ENCODE results near the gene PLGRKT. TPM values are rescaled to one million over a fixed set of nuclear protein-coding genes. Genes with fewer than 3 reads are reported as not detected.

PLGRKT gene
- total and polyA plus RNA-seq, 2 donors (not counting 3 experiments of a cell fraction or from before 2014, with no cell fraction given): 3.8 to 21.2 TPM

GRCh38 chr9:5466766-5467165 lies 29.0 kb upstream of the PLGRKT start:
- H3K4me1 ChIP-seq (ENCODE audit: control insufficient read depth, extremely low read depth, insufficient read depth, low read length): no peaks in the 10 kb centered on the region
- intact Hi-C loops (cut with micrococcal nuclease) (loop anchor here (1.0 kb wide), 1 partner anchor 37 kb away; no protein-coding TSS in a partner anchor), dilution Hi-C loops (cut with MboI; ENCODE audit: extremely low pct_ligation_motif_present, low sequenced_read_pairs) (no loop called here)
- FAIRE-seq: no peak
- no TSS peak for BruUV-seq (replicated peaks)
- no peaks in the 10 kb centered on the region for H3K27me3 ChIP-seq (ENCODE audit: control insufficient read depth in 2 of 2, insufficient read depth in 2 of 2, low read length in 2 of 2)
- TF ChIP-seq MYC (IDR thresholded peaks at IDR 0.05; ENCODE audit: low read depth, low read length) (no peak), CTCF (IDR thresholded peaks at IDR 0.05; ENCODE audit: extremely low read depth in 1 of 2, insufficient read depth in 1 of 2, low read depth in 1 of 2, low read length in 2 of 2) (no peak), MAX (IDR thresholded peaks at IDR 0.05; ENCODE audit: insufficient read depth, insufficient read length) (no peak), POLR2A (IDR thresholded peaks at IDR 0.05; ENCODE audit: low read depth, low read length) (no peak), JUN (IDR thresholded peaks at IDR 0.05; ENCODE audit: borderline replicate concordance, insufficient read depth, insufficient read length, low read depth) (no peak), EZH2 (IDR thresholded peaks at IDR 0.05; ENCODE audit: borderline replicate concordance, low read depth, low read length, severe bottlenecking) (no peak), POLR2AphosphoS5 (IDR thresholded peaks at IDR 0.05; ENCODE audit: insufficient read depth, low read depth, low read length) (no peak), FOS (IDR thresholded peaks at IDR 0.05; ENCODE audit: borderline replicate concordance, insufficient read depth, low read length) (no peak), GATA2 (IDR thresholded peaks at IDR 0.05; ENCODE audit: insufficient read depth, insufficient read length, low read depth, low read length) (no peak)
- no peak overlapping the region for H3K4me2 ChIP-seq (ENCODE audit: insufficient read depth, low read length)
- H3K27ac ChIP-seq (ENCODE audit: insufficient read depth, low read depth, low read length): no peak overlapping the region
- H4K20me1 ChIP-seq (replicated peaks; ENCODE audit: control insufficient read depth, extremely low read depth, insufficient read depth, low read length): no peaks in the 10 kb centered on the region
- no peak overlapping the region for H2AFZ ChIP-seq (ENCODE audit: low read depth, low read length)
- ChIA-PET CTCF (interaction anchor here (0.6 to 1.2 kb wide), 3 partner anchors 13 to 280 kb away, joined by 3 to 4 read pairs (median 3); no protein-coding TSS in a partner anchor), POLR2A (no interaction called here)
- no peaks in the 10 kb centered on the region for H3K9me3 ChIP-seq (replicated peaks; ENCODE audit: control insufficient read depth, insufficient read depth, low read length)
- H3K79me2 ChIP-seq (ENCODE audit: control insufficient read depth, insufficient read depth, low read length): no peaks in the 10 kb centered on the region
- peaks cover 24 to 64% of the 10 kb centered on the region in 2 experiments for H3K36me3 ChIP-seq (ENCODE audit: control insufficient read depth in 2 of 2, extremely low read depth in 1 of 2, insufficient read depth in 2 of 2, low read length in 2 of 2)
- no peak overlapping the region for H3K4me3 ChIP-seq (replicated peaks in 1 of 3; ENCODE audit: insufficient read depth in 1 of 3, low read depth in 1 of 3, low read length in 3 of 3)
- H3K9ac ChIP-seq (replicated peaks; ENCODE audit: extremely low read depth, insufficient read depth, low read length): no peak overlapping the region
- DNase-seq (ENCODE audit: low read depth, low spot score): no peak
- H3K9me1 ChIP-seq (replicated peaks; ENCODE audit: control insufficient read depth, extremely low read depth, insufficient read depth, low read length): no peaks in the 10 kb centered on the region

Measured in endothelial cell of umbilical vein (primary cell).